AG04449 (cell line): ENCODE data around the gene PPP2R5E.
A peak's percentile ranks its signal among the peaks of the same experiment; 100 is the strongest.

Experiments used
- CTCF ChIA-PET: fragments of 350-600 bp; formaldehyde crosslinking; extraction: SDS; loops from one replicate; lab custom pipeline; 2021; ENCODE audit warnings: antibody characterized with exemption; lab: Yijun Ruan, JAX
- POLR2A ChIA-PET: fragments of 400-600, 350-600 bp; formaldehyde crosslinking; extraction: SDS; loops from one replicate; lab custom pipeline; 2020; ENCODE audit warnings: antibody characterized with exemption, inconsistent platforms; lab: Yijun Ruan, JAX
- DNase-seq: peaks from one replicate; pipeline ENCODE4 v3.0.0-alpha.2; 2010; ENCODE audit warnings: low read depth, low spot score
- H3K4me3 ChIP-seq: 2 replicates; pipeline ENCODE4 v1.5.1; 2011; ENCODE audit warnings: low read depth, mild to moderate bottlenecking, control low read depth, low read length
- TF ChIP-seq, protein P1 (sequence below): IDR thresholded peaks from one replicate; pipeline ENCODE4 v1.5.1; 2011; ENCODE audit warnings: mild to moderate bottlenecking, moderate library complexity, low read length, control low read depth, inconsistent platforms; ENCODE audit not compliant: insufficient read depth; ENCODE audit errors: missing control alignments

PPP2R5E gene

GRCh38 chr14:63345826-63346225 is 197.4 kb downstream of the PPP2R5E start:
- DNase-seq: no peak
- H3K4me3 ChIP-seq: no peak overlapping the region
- TF ChIP-seq, protein P1, sequence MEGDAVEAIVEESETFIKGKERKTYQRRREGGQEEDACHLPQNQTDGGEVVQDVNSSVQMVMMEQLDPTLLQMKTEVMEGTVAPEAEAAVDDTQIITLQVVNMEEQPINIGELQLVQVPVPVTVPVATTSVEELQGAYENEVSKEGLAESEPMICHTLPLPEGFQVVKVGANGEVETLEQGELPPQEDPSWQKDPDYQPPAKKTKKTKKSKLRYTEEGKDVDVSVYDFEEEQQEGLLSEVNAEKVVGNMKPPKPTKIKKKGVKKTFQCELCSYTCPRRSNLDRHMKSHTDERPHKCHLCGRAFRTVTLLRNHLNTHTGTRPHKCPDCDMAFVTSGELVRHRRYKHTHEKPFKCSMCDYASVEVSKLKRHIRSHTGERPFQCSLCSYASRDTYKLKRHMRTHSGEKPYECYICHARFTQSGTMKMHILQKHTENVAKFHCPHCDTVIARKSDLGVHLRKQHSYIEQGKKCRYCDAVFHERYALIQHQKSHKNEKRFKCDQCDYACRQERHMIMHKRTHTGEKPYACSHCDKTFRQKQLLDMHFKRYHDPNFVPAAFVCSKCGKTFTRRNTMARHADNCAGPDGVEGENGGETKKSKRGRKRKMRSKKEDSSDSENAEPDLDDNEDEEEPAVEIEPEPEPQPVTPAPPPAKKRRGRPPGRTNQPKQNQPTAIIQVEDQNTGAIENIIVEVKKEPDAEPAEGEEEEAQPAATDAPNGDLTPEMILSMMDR: no peak
- CTCF ChIA-PET: interaction anchor here (0.6 kb wide), 1 partner anchor 28 kb away, joined by 3 read pairs; no protein-coding TSS in a partner anchor
- POLR2A ChIA-PET: no interaction called here

DNA sequence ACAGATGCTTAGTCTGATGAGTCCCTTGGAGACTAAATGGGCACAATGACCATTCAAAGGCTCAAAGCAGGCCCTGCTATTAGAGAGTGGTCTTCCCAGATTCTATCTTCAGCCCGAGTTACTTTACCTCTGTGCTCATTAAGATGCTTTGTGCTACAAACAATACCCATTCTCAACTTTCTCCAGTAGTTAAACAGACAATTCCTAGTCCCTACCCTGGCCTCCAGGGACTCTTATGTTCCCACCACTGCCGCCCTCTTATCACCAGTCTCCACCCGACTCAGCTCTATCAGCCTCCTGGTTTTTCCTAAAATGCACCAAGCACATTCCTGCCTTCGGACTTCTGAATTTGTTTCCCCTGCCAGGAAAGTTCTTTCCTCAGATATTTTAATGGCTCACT is 198.8 kb downstream of the PPP2R5E start:
- ChIA-PET POLR2A (no interaction called here), CTCF (no interaction called here)
- TF ChIP-seq, protein P1: no peak

GRCh38 chr14:63343878-63344277 is 199.3 kb downstream of the PPP2R5E start:
- peak; percentile 5 for DNase-seq
- ChIA-PET POLR2A (no interaction called here), CTCF (no interaction called here)
- TF ChIP-seq, protein P1: no peak
- no peak overlapping the region for H3K4me3 ChIP-seq

More for the DNA sequence above, 198.8 kb downstream of the PPP2R5E start:
- H3K4me3 ChIP-seq: no peak overlapping the region
- DNase-seq: no peak

GRCh38 chr14:63342371-63342770 is 200.8 kb downstream of the PPP2R5E start:
- TF ChIP-seq, protein P1: no peak
- ChIA-PET CTCF (no interaction called here), POLR2A (no interaction called here)
- no peak overlapping the region for H3K4me3 ChIP-seq
- no peak for DNase-seq

DNA sequence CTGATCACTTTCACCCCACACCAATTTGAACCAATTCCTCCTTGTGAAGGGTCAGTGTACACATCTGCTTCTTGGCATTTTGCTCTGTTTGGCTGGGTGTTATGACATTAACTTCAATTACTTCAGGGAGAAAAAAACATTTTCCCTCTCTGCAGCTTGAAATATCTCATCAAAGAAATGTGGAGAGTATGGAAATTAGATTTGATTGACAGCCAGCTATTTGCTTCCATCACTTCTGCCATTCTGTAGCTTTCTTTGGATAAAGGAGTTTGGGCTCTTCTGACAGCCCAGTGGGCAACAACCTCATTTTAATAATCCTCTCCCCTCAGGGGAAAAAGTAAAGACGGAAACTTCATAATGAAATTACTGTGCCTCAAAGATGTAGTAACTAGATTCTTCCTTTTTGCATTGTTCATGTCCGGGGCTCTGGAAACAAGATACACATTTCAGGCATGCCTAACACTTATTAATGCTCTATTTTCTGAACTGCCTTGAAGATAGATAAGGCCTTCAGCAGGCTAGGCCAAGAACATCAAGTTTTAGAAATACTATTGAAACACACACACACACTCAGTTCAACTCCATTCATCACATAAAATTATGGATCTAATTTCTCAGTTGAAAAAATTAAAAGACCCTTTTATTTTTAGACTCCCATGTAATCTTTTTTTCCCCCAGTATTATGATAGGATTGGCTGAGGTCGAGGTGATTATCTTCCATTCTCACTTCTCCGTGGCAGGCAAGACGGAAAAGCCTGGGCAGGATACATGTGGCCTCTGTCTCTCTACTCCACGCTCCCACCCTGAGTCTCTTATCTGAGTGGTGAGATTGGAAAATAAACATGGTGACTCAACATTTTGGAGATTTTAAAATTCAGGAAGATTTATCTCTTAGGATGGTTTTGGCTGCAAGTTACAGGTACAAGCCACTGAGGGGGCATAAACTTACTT is 214.1 kb downstream of the PPP2R5E start:
- no peak overlapping the region for H3K4me3 ChIP-seq
- ChIA-PET POLR2A (no interaction called here), CTCF (no interaction called here)
- no peak for DNase-seq
- TF ChIP-seq, protein P1: no peak

- ChIA-PET CTCF (interaction anchor here (0.6 kb wide), 1 partner anchor 1149 kb away, joined by 3 read pairs; no protein-coding TSS in a partner anchor), POLR2A (no interaction called here)
- DNase-seq: no peak
- no peak overlapping the region for H3K4me3 ChIP-seq
- TF ChIP-seq, protein P1: no peak
These were observed 216.3 kb downstream of the PPP2R5E start for GRCh38 chr14:63326840-63327239.
